Effector memory CD8-positive, alpha-beta T cell (primary cell): ENCODE measurements around the gene NELL1.
"Not testable (repeated sequence)": the region's sequence is repeated elsewhere in the genome, so short reads cannot be mapped to it uniquely, and the experiment has no call there.

Experiments
- ATAC-seq: fragments of 150-1000 bp; cut with Tn5 transposase; replicated peaks from 2 replicates; pipeline ENCODE4 v1.10.0; 2021; ENCODE audit warnings: mild to moderate bottlenecking, moderate library complexity
- DNase-seq, 3 experiments: peaks; one replicate each; pipeline ENCODE4 v3.0.0; 2021
- H3K27ac Mint-ChIP-seq, 2 donors: one replicate each; pipeline ENCODE4 v1.8.0; 2022; ENCODE audit warnings: mild to moderate bottlenecking in 2 of 2, mixed read lengths in 2 of 2, moderate library complexity in 2 of 2
- H3K27me3 Mint-ChIP-seq, 2 donors: one replicate each; pipeline ENCODE4 v1.8.0; 2022; ENCODE audit warnings: mixed read lengths in 2 of 2
- H3K36me3 Mint-ChIP-seq: one replicate; pipeline ENCODE4 v1.8.0; 2022; ENCODE audit warnings: mild to moderate bottlenecking, moderate library complexity, mixed read lengths; ENCODE audit not compliant: insufficient read depth
- H3K4me1 Mint-ChIP-seq, 2 donors: one replicate each; pipeline ENCODE4 v1.8.0; 2022; ENCODE audit warnings: low read depth in 2 of 2, mixed read lengths in 2 of 2
- H3K4me3 Mint-ChIP-seq, 2 donors: one replicate each; pipeline ENCODE4 v1.8.0; 2022; ENCODE audit warnings: mild to moderate bottlenecking in 2 of 2, mixed read lengths in 2 of 2, moderate library complexity in 2 of 2
- H3K9me3 Mint-ChIP-seq, 2 donors: one replicate each; pipeline ENCODE4 v1.8.0; 2022; ENCODE audit warnings: mixed read lengths in 2 of 2

NELL1 gene

DNA sequence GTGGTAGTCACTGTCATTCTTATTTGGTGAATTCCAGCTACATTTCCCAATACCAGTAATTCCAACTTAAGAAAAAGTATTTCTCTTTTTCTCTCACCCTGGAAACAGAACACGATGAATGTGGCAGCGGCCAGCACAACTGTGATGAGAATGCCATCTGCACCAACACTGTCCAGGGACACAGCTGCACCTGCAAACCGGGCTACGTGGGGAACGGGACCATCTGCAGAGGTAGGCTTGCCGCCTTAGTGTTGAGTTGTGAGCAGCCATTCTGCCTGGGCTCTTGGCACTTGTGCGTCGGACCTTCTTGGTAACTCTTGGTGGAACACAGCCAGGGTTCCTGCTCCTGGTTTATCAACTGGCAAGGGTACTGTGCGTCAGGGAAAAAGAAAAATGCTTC is 559.8 kb downstream of the NELL1 start:
- H3K27ac Mint-ChIP-seq: no peak overlapping the region
- no peak overlapping the region for H3K4me3 Mint-ChIP-seq
- peaks cover 10 to 12% of the 10 kb centered on the region in 2 donors for H3K9me3 Mint-ChIP-seq
- DNase-seq (no peak), ATAC-seq (no peak)
- no peaks in the 10 kb centered on the region for H3K36me3 Mint-ChIP-seq
- no peaks in the 10 kb centered on the region for H3K27me3 Mint-ChIP-seq
- no peaks in the 10 kb centered on the region for H3K4me1 Mint-ChIP-seq

DNA sequence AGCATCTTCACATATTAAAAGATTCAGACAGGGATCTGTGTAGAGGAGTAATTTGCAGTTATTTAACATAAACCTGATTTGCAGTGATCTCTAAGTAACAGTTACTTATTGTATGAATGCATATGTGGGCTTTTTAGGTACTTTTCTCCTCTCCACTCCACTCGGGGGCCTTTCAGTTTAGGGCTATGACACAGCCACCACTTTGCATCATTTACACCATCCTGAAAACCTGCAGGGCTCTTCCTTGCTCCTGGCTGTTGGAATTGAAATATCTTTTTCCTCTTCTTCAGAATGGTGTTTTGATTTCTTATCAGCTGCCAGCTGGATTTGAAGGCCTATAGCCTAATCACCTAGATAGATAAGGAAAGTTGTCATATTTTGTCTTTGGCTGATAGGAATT is 580.8 kb downstream of the NELL1 start:
- Mint-ChIP-seq H3K36me3 (no peaks in the 10 kb centered on the region), H3K27me3 (no peaks in the 10 kb centered on the region), H3K4me1 (no peaks in the 10 kb centered on the region), H3K9me3 (peaks cover 9 to 20% of the 10 kb centered on the region in 2 donors), H3K4me3 (no peak overlapping the region), H3K27ac (no peak overlapping the region)
- no peak for ATAC-seq
- no peak for DNase-seq

DNA sequence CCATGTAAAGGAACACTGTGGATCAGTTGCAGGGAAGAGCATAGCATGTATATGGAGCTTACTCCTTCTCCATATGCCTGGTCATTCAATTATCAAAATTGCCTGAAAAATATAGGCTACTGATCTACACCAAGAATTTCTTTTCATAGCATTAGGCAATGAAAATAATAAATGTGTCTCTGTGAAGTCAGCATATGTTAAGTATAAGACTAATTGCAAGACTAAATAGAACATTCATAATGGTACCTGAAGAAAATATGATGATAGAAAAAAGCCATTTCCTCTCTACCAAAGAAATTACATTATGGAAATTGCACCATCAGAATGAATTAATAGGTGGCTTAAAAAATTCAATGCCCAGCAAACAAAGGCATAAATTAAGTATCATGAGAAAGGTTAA is 584.7 kb downstream of the NELL1 start:
- Mint-ChIP-seq H3K4me3 (no peak overlapping the region), H3K27ac (no peak overlapping the region), H3K4me1 (no peaks in the 10 kb centered on the region), H3K36me3 (no peaks in the 10 kb centered on the region), H3K27me3 (no peaks in the 10 kb centered on the region), H3K9me3 (peaks cover 14 to 28% of the 10 kb centered on the region in 2 donors)
- no peak for ATAC-seq
- DNase-seq: no peak

DNA sequence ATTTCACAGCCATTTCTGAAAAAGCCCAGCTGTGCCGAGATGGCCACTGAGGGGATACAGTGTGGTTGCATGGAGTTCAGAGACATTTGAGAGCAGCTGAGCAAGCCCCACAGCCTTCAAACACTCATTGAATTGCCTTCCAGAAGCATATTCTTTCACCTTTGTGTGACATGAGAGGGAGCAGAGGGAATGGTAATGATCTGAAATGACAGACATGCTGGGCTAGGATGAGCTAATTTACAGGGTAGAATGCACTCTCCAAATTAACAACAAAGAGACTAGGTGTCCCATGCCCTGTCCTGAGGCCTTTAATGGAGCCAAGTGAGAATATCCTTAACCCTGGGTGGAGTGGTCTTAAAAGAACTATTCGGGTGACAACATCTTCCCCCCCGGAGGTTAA is 585.4 kb downstream of the NELL1 start:
- ATAC-seq: no peak
- no peak for DNase-seq
- Mint-ChIP-seq H3K27ac (no peak overlapping the region), H3K4me3 (no peak overlapping the region), H3K27me3 (no peaks in the 10 kb centered on the region), H3K36me3 (no peaks in the 10 kb centered on the region), H3K9me3 (peaks cover 14 to 32% of the 10 kb centered on the region in 2 donors), H3K4me1 (no peaks in the 10 kb centered on the region)

DNA sequence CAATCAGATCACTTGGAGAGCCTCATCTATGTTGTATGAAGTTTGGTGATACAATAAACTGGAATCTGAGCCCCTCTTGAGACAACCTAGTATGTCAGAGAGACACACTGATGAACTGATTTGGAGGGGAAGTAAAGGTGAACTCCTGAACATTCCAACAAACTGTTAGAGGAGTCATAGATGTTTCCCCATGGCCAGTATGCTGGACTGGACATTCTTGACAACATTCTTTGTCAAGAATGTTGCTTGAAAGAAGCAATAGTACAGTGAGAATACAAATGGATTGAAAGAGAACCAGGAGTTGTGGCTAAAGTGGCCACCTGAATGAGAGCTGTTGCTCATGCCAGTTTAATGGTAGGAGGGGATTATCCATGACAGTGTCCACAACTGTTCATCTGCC is 588.1 kb downstream of the NELL1 start:
- Mint-ChIP-seq H3K36me3 (no peaks in the 10 kb centered on the region), H3K4me1 (no peaks in the 10 kb centered on the region), H3K27ac (no peak overlapping the region), H3K4me3 (no peak overlapping the region), H3K9me3 (peaks cover 14 to 33% of the 10 kb centered on the region in 2 donors), H3K27me3 (no peaks in the 10 kb centered on the region)
- DNase-seq: no peak
- no peak for ATAC-seq

DNA sequence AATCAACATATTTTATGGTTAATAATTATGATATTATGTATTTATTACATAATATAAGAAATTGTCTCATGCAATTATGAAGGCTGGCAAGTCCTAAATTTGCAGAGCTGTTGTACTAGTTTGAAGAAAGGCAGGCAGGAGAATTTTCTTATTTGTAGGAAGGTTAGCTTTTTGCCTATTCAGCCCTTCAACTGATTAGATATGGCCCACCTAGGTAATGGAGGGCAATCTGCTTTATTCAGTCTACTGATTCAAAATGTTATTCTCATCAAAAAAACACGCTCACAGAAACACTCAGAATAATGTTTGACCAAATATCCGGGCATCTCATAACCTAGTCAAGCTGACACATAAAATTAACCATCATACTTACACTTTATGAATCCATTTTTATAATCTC is 589.0 kb downstream of the NELL1 start:
- Mint-ChIP-seq H3K9me3 (peaks cover 14 to 40% of the 10 kb centered on the region in 2 donors), H3K27me3 (no peaks in the 10 kb centered on the region), H3K27ac (no peak overlapping the region), H3K4me3 (no peak overlapping the region), H3K4me1 (no peaks in the 10 kb centered on the region), H3K36me3 (no peaks in the 10 kb centered on the region)
- DNase-seq (no peak), ATAC-seq (no peak)

DNA sequence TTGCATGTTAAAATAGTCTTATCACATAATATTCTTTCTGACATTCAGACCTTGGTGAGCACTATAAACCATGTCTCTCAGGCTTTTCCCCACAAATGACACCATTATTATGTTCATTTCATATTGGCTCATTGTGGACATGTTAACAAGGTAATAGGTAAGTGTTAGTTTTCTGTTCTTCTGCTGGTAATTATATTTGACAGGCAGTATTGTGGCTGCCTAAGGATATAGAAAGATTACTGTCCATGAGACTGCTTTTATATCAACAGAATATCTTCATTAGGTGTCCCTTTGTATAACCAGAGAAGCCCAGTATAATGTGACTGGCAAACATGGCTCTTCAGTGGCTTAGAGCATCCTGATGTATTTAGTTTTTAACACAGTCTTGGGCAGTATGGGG is 590.7 kb downstream of the NELL1 start:
- Mint-ChIP-seq H3K4me1 (no peaks in the 10 kb centered on the region), H3K27me3 (no peaks in the 10 kb centered on the region)
- no peak for DNase-seq

DNA sequence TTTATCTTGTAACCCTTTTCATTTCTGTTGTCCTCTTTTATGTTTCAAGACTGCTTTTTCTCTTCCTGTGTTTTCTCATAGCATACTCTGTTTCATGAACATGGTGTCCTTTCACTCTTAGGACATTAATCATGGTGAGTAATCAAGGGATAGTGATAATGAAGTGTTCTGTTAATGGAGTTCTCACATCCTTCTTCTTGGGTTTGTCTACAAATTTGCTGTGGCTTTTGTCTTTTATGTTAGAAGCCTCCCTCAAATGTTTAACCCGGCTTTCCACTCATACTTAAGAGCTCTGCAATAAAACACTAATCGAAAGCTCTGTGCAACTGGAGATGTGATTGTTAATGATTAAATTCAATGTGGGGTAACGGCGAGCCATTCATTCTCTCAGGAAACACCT is 593.6 kb downstream of the NELL1 start:
- DNase-seq (no peak), ATAC-seq (no peak)
- Mint-ChIP-seq H3K9me3 (peaks cover 11 to 36% of the 10 kb centered on the region in 2 donors), H3K4me1 (no peaks in the 10 kb centered on the region), H3K27ac (no peak overlapping the region), H3K36me3 (no peaks in the 10 kb centered on the region), H3K27me3 (no peaks in the 10 kb centered on the region), H3K4me3 (no peak overlapping the region)

More for the DNA sequence above, 590.7 kb downstream of the NELL1 start:
- Mint-ChIP-seq H3K36me3 (no peaks in the 10 kb centered on the region), H3K27ac (no peak overlapping the region), H3K9me3 (peaks cover 11 to 38% of the 10 kb centered on the region in 2 donors), H3K4me3 (no peak overlapping the region)
- ATAC-seq: no peak

DNA sequence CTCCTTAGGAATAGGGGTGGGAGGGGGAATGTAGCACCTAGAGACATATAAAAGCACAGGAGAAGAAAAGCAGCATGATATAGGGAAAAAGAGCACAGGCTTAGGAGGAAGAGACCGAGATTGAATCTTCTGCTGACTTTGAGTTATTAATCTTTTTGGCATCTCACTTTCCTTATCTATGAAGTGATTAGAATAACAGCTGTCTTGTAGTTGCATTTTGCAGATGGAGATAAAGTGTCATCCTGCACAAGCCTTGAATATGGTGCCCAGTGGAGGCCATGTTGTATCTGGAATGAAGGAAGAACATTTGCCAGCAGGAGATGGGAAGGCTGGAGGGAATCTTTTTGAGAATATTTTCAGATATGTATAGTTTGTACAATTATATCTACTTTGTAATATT is 594.7 kb downstream of the NELL1 start:
- H3K36me3 Mint-ChIP-seq: no peaks in the 10 kb centered on the region
- DNase-seq: no peak
- no peak overlapping the region for H3K4me3 Mint-ChIP-seq
- H3K27ac Mint-ChIP-seq: no peak overlapping the region
- H3K27me3 Mint-ChIP-seq: no peaks in the 10 kb centered on the region
- H3K9me3 Mint-ChIP-seq: peaks cover 15 to 32% of the 10 kb centered on the region in 2 donors
- ATAC-seq: no peak
- H3K4me1 Mint-ChIP-seq: no peaks in the 10 kb centered on the region

DNA sequence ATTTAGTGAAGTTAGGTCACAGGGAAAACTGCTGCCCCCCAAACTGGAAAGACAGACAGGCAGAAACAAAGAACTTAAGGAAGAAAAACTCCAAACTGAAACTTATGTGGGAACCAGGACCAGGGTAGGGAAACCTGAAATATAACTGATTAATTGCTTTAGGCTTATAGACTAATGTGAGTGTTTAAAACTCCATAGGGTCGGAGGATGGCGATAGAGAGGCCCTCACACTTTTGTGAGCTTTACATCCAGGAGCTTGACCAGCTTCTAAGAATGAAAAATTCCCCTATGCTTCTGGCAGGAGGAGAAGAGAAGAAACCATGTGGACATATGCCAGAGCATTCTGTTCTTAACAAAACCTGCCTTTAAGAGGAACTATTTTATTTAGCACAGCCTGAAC is 598.6 kb downstream of the NELL1 start:
- H3K4me3 Mint-ChIP-seq: no peak overlapping the region
- H3K27me3 Mint-ChIP-seq: no peaks in the 10 kb centered on the region
- DNase-seq: no peak
- no peak overlapping the region for H3K27ac Mint-ChIP-seq
- H3K36me3 Mint-ChIP-seq: no peaks in the 10 kb centered on the region
- H3K9me3 Mint-ChIP-seq: peaks cover 15 to 25% of the 10 kb centered on the region in 2 donors
- no peak for ATAC-seq
- H3K4me1 Mint-ChIP-seq: no peaks in the 10 kb centered on the region

DNA sequence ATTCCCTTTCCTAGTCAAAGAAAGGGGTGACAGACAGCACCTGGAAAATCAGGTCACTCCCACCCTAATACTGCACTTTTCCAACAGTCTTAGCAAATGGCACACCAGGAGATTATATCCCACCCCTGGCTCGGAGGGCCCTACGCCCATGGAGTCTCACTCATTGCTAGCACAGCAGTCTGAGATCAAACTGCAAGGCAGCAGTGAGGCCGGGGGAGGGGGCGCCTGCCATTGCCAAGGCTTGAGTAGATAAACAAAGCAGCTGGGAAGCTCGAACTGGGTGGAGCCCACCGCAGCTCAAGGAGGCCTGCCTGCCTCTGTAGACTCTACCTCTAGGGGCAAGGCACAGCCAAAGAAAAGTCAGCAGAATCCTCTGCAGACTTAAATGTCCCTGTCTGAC is 602.8 kb downstream of the NELL1 start:
- ATAC-seq, H3K36me3 Mint-ChIP-seq, H3K4me3 Mint-ChIP-seq, H3K4me1 Mint-ChIP-seq, H3K27me3 Mint-ChIP-seq, DNase-seq, H3K27ac Mint-ChIP-seq: not testable (repeated sequence)
- peaks cover 10 to 15% of the 10 kb centered on the region in 2 donors for H3K9me3 Mint-ChIP-seq

DNA sequence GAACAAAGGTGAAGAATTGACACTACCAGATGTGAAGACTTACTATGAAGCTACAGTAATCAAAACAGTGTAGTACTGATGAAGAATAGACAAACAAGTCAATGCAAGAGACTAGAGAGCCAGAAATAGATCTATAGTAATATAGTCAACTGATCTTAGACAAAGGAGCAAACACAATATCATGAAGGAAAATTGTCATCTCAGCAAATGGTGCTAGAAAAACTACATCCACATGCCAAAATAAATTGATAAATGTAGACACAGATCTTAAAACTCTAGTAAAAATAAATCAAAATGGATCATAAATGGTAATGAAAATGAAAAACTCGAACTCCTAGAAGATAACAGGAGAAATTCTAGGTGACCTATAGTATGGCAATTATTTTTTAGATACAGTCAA is 609.5 kb downstream of the NELL1 start:
- H3K27me3 Mint-ChIP-seq: no peaks in the 10 kb centered on the region
- no peak overlapping the region for H3K27ac Mint-ChIP-seq
- no peaks in the 10 kb centered on the region for H3K4me1 Mint-ChIP-seq

DNA sequence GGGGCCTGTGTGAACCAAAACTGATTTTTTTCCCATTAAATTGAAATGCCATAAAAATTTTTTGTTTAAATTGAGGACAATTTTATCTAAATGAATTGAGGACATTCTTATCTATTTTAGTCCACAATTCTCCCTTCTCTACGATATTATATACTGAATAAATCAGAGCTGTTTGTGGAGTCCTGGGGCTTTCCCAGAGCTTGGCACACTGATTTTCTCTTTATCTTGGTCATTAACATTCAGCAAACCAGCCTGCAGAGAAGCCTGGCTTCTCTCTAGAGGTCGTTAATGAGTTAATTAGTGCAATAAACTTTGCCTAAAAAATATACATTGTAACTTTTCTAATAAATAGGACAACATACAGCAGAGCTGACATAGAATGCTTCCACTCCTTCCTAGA is 615.7 kb downstream of the NELL1 start:
- no peak for ATAC-seq
- no peak for DNase-seq

More for the DNA sequence above, 609.5 kb downstream of the NELL1 start:
- ATAC-seq (no peak), DNase-seq (no peak)
- no peak overlapping the region for H3K4me3 Mint-ChIP-seq
- H3K9me3 Mint-ChIP-seq: peaks cover 11 to 22% of the 10 kb centered on the region in 2 donors
- no peaks in the 10 kb centered on the region for H3K36me3 Mint-ChIP-seq

DNA sequence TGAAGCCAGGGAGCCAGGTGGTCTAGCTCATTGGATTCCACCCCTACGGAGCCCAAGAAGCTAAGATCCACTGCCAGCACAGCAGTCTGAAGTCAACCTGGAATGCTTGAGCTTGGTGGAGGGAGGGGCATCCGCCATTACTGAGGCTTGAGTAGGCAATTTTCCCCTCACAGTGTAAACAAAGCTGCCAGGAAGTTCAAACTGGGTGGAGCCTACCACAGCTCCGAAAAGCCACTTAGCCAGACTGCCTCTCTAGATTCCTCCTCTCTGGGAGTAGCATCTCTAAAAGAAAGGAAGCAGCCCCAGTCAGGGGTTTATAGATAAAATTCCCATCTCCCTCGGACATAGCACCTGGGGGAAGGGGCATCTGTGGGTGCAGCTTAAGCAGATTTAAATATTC is 620.3 kb downstream of the NELL1 start:
- H3K27ac Mint-ChIP-seq: no peak overlapping the region
- no peak for DNase-seq
- no peak for ATAC-seq
- H3K4me3 Mint-ChIP-seq: no peak overlapping the region
- H3K36me3 Mint-ChIP-seq: no peaks in the 10 kb centered on the region
- H3K27me3 Mint-ChIP-seq: no peaks in the 10 kb centered on the region
- H3K9me3 Mint-ChIP-seq: peaks cover 6 to 31% of the 10 kb centered on the region in 2 donors
- no peaks in the 10 kb centered on the region for H3K4me1 Mint-ChIP-seq

More for the DNA sequence above, 615.7 kb downstream of the NELL1 start:
- Mint-ChIP-seq H3K36me3 (no peaks in the 10 kb centered on the region), H3K27me3 (no peaks in the 10 kb centered on the region), H3K27ac (no peak overlapping the region), H3K4me3 (no peak overlapping the region), H3K9me3 (peaks cover 3 to 16% of the 10 kb centered on the region in 2 donors), H3K4me1 (no peaks in the 10 kb centered on the region)

DNA sequence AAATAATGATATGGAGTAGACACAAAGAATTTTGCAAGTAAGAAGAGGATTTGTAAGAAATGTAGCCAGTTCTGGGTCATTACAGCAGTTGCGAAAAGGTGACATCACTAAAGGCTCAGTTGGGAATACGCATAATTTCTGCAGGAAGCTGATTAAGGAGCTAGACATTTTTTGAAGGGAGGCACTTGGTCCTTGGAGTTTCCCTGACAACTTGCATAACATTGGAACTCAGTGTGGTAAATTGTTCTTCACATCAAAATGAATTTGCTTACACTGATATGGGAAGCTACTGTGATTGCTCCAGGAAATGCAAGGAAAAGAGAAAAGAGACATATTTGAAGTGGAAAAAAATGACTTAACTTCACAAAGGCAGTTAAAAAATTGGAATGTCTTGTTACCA is 626.1 kb downstream of the NELL1 start:
- Mint-ChIP-seq H3K4me1 (no peaks in the 10 kb centered on the region), H3K27ac (no peak overlapping the region), H3K9me3 (peaks cover 16 to 31% of the 10 kb centered on the region in 2 donors), H3K36me3 (no peaks in the 10 kb centered on the region), H3K27me3 (no peaks in the 10 kb centered on the region), H3K4me3 (no peak overlapping the region)
- DNase-seq (no peak), ATAC-seq (no peak)
